ENCODE results near the gene DCC.

The DCC gene

DNA sequence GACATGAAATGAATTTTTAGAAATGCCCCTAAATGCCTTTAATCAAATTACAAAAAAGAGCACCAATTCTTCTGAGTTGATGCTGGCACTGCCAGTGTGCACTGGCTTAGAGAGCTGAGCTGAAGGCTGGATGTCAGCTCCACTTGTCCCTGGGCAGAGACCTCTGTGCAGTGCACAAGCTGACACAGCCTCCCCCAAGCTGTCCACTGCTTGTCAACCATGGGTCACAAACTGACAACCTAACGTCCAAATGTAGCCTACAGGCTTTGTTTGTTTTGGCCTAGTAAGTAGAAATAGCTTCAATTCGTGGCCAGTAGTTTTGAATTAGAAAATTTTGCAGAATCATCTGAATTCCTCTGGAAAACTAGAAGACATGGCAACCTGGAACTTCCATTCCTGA is 605.6 kb downstream of the DCC start:
- TF ChIP-seq, protein P1, sequence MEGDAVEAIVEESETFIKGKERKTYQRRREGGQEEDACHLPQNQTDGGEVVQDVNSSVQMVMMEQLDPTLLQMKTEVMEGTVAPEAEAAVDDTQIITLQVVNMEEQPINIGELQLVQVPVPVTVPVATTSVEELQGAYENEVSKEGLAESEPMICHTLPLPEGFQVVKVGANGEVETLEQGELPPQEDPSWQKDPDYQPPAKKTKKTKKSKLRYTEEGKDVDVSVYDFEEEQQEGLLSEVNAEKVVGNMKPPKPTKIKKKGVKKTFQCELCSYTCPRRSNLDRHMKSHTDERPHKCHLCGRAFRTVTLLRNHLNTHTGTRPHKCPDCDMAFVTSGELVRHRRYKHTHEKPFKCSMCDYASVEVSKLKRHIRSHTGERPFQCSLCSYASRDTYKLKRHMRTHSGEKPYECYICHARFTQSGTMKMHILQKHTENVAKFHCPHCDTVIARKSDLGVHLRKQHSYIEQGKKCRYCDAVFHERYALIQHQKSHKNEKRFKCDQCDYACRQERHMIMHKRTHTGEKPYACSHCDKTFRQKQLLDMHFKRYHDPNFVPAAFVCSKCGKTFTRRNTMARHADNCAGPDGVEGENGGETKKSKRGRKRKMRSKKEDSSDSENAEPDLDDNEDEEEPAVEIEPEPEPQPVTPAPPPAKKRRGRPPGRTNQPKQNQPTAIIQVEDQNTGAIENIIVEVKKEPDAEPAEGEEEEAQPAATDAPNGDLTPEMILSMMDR (IDR thresholded peaks at IDR 0.05; ENCODE audit: low read length, missing control alignments), result no peak
- DNase-seq (ENCODE audit: low read depth), result no peak

DNA sequence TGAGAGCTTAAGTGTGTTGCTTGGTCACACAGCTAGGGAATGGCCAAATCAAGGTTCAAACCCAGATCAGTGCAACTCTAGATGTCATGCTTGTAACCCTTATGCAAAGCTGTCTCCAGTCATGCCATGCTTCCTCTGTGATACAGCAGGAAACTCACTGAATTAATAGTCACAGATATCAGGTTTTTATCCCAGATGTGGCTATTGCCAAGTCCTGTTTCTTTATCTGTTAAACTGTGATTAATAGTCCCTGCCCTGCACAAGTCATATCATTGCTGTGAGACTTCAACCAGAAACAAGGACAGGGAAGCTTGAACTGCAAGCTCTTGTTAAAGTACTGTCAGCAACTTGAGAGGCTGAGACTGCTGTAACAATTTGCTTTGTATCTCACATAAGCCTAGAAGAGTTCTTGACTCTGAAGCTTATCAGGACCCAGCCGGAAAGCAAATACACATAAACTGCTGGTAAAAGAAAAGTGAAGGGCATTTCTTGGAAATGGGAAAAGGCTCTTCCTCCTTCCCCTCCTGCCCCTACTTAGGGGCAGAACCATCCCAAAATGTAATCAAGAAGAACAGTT is 609.0 kb downstream of the DCC start:
- TF ChIP-seq, protein P1 (IDR thresholded peaks at IDR 0.05; ENCODE audit: low read length, missing control alignments), result no peak
- DNase-seq (ENCODE audit: low read depth), result no peak
- no peak overlapping the region for H3K4me3 ChIP-seq (replicated peaks; ENCODE audit: low read depth, low read length)

More for the DNA sequence above, 605.6 kb downstream of the DCC start:
- H3K4me3 ChIP-seq (replicated peaks; ENCODE audit: low read depth, low read length), result no peak overlapping the region

DNA sequence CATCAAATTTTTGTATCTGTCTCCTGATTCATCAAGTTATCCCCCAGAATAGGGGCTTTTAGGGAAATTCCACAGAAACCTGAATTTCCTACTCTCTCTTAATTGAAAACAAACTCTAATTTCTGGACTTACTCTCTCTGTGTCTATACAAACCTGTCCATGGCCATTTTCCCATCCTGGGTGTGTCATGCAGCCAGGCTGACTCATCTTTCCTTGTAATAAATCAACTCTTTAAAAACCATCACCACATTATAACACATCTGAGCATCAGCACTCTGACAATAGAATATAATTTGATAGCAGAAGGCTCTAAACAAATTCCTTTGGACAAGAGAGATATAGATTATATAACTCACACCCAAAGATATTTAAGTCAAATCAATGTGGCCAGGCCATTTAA is 610.2 kb downstream of the DCC start:
- no peak for DNase-seq (ENCODE audit: low read depth)
- H3K4me3 ChIP-seq (replicated peaks; ENCODE audit: low read depth, low read length), result no peak overlapping the region
- TF ChIP-seq, protein P1 (IDR thresholded peaks at IDR 0.05; ENCODE audit: low read length, missing control alignments), result no peak

DNA sequence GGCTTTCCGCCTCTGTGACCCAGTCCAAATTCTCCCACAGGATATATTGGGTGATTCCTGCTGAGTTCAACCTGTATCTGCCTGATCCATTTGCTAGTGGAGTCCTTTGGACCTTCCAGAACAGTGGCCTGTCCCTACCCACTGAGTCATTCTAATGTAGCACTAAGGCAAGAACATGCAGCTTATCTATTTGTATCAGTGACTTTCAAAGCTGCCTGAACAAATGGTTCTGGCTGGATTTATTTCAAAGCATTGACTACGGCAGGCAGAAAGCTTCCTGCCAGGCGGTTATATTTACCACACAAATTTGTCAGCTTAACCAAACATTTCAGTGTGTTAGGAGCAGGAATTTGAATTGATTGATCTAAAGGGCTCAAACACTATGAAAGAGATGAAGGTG is 613.4 kb downstream of the DCC start:
- TF ChIP-seq, protein P1 (IDR thresholded peaks at IDR 0.05; ENCODE audit: low read length, missing control alignments), result no peak
- DNase-seq (ENCODE audit: low read depth), result no peak
- no peak overlapping the region for H3K4me3 ChIP-seq (replicated peaks; ENCODE audit: low read depth, low read length)

DNA sequence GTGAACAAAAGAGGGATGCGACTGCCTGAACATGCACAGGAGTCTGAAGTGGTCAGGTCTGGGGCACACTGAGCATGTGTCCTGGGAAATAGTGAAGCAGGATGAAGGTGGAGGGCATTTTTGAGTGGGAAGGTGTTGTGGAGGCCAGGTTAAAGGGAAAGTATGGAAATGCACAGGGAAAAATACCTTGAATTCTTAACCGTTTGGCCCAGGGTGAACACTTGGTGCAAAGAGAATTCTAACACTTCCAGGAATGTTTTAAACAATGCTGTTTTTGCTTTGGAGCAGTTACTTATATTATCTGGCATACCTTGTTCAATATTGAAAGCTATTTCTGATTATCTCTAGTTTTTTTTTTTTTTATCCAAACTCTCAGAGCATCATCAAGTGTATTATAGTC is 623.5 kb downstream of the DCC start:
- H3K4me3 ChIP-seq (replicated peaks; ENCODE audit: low read depth, low read length), result no peak overlapping the region
- no peak for DNase-seq (ENCODE audit: low read depth)
- TF ChIP-seq, protein P1 (IDR thresholded peaks at IDR 0.05; ENCODE audit: low read length, missing control alignments), result no peak

DNA sequence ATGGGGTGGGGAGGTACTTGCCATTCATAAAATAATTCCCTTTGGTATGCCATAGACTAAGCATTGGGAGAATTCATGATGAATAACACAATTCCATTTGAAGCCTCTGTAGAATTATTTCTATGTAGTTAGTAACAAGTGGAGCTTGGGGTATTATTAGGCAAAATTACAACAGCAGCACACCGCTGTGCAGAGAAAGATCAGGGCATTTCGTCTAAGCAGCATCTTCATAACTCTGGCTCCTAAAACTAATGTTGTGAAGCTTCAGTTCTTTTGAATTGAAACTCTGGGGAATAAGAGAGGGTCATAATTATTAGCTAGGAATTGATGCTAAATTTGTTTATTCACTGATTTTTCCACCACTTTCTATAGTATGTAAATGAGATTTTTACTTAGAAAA is 630.7 kb downstream of the DCC start:
- no peak overlapping the region for H3K4me3 ChIP-seq (replicated peaks; ENCODE audit: low read depth, low read length)
- no peak for DNase-seq (ENCODE audit: low read depth)
- TF ChIP-seq, protein P1 (IDR thresholded peaks at IDR 0.05; ENCODE audit: low read length, missing control alignments), result no peak

DNA sequence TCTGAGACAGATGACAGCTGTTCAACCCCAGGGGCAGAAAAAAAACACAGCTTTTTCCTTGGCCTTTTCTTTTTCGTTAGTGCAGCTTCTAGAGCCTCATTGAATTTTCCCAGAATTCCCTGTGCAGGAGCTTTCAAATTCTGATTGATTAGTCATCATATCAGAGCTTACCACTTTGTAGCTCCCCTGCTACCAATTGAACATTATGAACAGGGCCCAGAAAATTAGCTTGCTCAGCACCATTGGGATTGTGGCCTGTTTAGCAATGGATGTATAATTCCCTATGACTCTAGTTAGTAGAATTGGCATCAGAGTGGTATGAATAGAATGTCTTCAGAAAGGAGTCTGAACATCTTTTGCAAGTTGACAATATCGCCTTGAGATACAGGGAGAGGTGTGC is 631.1 kb downstream of the DCC start:
- TF ChIP-seq, protein P1 (IDR thresholded peaks at IDR 0.05; ENCODE audit: low read length, missing control alignments), result no peak
- DNase-seq (ENCODE audit: low read depth), result no peak
- no peak overlapping the region for H3K4me3 ChIP-seq (replicated peaks; ENCODE audit: low read depth, low read length)
